Raji (cell line): ENCODE results near the gene MRPL54.

Experiments
- POLR2A ChIP-seq: IDR thresholded peaks from 2 replicates; pipeline ENCODE4 v1.6.1; 2011; ENCODE audit warnings: low read depth, low read length, control low read depth; ENCODE audit not compliant: insufficient read depth

Gene MRPL54

GRCh38 chr19:3733549-3734309, 28.8 kb upstream of the MRPL54 start:
- no peak for TF ChIP-seq POLR2A

GRCh38 chr19:3734310-3734600, 28.2 kb upstream of the MRPL54 start:
- no peak for TF ChIP-seq POLR2A

GRCh38 chr19:3736106-3736724, 26.3 kb upstream of the MRPL54 start:
- TF ChIP-seq POLR2A, result no peak

- TF ChIP-seq POLR2A, result no peak
Observed at GRCh38 chr19:3737487-3738205, 24.8 kb upstream of the MRPL54 start.

DNA sequence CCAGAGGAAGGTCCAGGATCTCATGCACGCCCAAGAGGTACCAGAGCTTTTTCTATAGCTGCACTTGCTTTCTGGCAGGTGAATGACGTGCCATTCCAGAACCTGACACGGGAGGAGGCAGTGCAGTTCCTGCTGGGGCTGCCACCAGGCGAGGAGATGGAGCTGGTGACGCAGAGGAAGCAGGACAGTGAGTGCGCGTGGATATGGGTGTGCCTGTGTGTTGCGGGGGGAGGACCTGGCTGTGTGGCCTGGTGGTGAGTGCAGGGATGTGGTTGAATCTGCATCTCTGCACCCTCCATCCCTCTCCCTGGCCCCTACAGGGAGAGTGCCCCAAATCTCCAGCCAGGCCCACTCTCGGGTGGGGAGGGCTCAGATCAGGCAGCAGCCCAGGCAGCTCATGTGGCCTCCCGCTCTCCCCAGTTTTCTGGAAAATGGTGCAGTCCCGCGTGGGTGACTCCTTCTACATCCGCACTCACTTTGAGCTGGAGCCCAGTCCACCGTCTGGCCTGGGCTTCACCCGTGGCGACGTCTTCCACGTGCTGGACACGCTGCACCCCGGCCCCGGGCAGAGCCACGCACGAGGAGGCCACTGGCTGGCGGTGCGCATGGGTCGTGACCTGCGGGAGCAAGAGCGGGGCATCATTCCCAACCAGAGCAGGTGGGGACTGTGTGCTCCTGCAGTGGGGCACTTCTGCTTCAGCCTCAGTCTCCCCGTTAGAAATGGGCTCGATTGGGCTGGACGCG, 23.8 kb upstream of the MRPL54 start:
- TF ChIP-seq POLR2A, result no peak

DNA sequence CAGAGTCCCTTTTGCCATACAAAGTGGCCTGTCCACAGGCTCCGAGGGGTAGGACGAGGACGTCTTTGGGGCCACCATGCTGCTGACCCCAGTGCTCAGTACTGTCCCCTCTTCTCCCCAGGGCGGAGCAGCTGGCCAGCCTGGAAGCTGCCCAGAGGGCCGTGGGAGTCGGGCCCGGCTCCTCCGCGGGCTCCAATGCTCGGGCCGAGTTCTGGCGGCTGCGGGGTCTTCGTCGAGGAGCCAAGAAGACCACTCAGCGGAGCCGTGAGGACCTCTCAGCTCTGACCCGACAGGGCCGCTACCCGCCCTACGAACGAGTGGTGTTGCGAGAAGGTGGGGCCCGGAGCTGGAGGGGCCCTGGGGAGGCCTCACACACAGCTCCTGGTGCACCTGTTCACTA, 22.1 kb upstream of the MRPL54 start:
- no peak for TF ChIP-seq POLR2A

DNA sequence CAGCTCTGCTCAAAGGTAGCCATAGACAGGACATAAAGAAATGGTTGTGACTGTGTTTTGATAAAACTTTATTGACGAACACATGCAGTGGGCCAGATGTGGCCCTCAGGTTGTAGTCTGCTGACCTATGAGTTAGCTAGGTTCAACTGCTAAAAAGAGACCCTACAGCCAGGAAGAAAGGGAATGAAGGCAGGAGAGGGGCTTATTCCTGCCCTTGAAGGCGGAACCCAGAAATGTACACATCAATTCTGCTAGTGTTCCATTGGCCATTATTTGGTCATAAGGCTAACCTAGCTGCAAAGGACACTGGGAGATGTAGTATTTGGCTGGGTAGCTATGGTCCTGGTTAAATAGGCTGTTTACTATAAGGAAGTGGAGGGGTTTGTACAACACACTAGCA, 19.0 kb upstream of the MRPL54 start:
- no peak for TF ChIP-seq POLR2A

- TF ChIP-seq POLR2A, result no peak
Observed at GRCh38 chr19:3745363-3746045, 17.0 kb upstream of the MRPL54 start.

DNA sequence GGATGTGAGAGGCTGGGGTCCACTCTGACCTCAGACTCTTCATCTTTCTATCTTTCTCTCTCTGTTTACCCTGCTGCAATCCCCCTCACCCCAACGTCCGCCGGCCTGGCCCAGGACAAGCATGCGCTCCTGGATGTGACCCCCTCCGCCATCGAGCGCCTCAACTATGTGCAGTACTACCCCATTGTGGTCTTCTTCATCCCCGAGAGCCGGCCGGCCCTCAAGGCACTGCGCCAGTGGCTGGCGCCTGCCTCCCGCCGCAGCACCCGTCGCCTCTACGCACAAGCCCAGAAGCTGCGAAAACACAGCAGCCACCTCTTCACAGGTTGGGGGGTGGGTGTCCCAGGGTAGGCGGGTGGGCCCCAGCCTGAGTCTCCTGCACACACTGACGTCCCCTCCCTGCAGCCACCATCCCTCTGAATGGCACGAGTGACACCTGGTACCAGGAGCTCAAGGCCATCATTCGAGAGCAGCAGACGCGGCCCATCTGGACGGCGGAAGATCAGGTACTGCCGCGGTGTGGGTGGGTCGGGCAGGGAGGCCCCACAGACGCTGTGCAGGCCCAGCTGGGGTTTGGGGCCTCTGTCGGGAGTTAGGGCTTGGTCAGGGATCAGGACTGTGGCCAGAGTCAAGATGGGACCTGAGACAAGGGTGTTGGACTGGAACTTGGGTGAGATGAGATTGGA, 16.0 kb upstream of the MRPL54 start:
- no peak for TF ChIP-seq POLR2A

GRCh38 chr19:3748965-3749364, 13.5 kb upstream of the MRPL54 start:
- TF ChIP-seq POLR2A, result no peak

- no peak for TF ChIP-seq POLR2A
Observed at GRCh38 chr19:3750211-3750610, 12.3 kb upstream of the MRPL54 start.

GRCh38 chr19:3751236-3751635, 11.2 kb upstream of the MRPL54 start:
- no peak for TF ChIP-seq POLR2A

DNA sequence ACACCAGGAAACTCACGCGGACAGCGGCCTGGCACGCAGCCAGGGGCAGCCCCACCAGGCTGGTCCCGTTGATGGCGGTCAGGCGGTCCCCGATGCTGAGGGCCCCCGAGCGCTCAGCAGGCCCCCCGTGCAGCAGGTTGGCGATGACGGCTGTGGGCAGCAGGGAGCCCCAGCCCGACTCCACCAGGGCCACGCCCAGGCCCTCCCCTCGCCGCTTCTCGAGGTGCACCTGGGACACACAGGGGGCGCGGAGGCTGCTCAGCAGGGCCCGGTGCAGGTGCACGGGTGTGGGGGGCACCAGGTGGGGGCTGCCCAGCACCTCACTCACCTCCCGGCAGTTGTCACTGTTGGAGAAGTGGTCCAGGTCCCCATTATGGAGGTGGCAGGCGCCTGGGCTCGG, 10.0 kb upstream of the MRPL54 start:
- no peak for TF ChIP-seq POLR2A

- no peak for TF ChIP-seq POLR2A
Observed at GRCh38 chr19:3753631-3754410, 8.7 kb upstream of the MRPL54 start.
